ENCODE measurements around the gene SERPINB3. TPM values are rescaled to one million over a fixed set of nuclear protein-coding genes. Genes with fewer than 3 reads are reported as not detected.
"Not testable (repeated sequence)": the region's sequence is repeated elsewhere in the genome, so short reads cannot be mapped to it uniquely, and the experiment has no call there.

SERPINB3 gene
- total RNA-seq = not detected

GRCh38 chr18:63661750-63662149 is at the start of gene SERPINB3:
TSS of gene SERPINB3 (minus strand) at chr18:63661893. CDS start at chr18:63661216, 677 bp downstream.
- DNase-seq; ATAC-seq; H3K4me3 ChIP-seq; in situ Hi-C loops (cut with MboI; ENCODE audit: low sequenced_read_pairs in 4 of 4); H3K9me3 ChIP-seq; intact Hi-C loops (cut with DNase I; ENCODE audit: low total_unique reads); H3K27me3 ChIP-seq; H3K27ac ChIP-seq; H3K4me1 ChIP-seq; H3K36me3 ChIP-seq: not testable (repeated sequence)

DNA sequence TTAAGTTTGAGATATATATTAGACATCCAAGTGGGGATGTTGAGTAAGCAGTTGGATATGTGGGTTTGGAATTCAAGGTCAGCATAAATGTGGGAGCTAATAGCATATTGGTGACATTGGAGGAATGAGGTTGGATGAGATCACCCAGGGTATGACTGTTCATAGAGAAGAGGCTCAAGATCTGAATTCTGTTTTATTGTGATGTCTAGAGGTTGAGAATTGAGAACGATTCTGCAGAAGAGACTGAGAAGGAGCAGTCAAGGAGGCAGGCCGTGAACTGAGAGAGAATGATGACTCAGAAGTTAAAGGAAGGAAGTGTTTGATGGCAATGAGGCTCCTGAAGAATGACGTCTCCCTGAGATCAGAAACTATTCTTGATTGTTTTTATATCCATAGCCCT is 47.0 kb upstream of the SERPINB3 start:
- Histone ChIP-seq H3K27me3 (no peaks in the 10 kb centered on the region), H3K4me1 (no peaks in the 10 kb centered on the region), H3K27ac (no peak overlapping the region), H3K36me3 (no peaks in the 10 kb centered on the region), H3K9me3 (no peaks in the 10 kb centered on the region), H3K4me3 (no peak overlapping the region)
- intact Hi-C loops (cut with DNase I; ENCODE audit: low total_unique reads) (no loop called here), in situ Hi-C loops (cut with MboI; ENCODE audit: low sequenced_read_pairs in 4 of 4) (no loop called here)
- DNase-seq = no peak
- ATAC-seq = no peak
- TF ChIP-seq, protein P1, sequence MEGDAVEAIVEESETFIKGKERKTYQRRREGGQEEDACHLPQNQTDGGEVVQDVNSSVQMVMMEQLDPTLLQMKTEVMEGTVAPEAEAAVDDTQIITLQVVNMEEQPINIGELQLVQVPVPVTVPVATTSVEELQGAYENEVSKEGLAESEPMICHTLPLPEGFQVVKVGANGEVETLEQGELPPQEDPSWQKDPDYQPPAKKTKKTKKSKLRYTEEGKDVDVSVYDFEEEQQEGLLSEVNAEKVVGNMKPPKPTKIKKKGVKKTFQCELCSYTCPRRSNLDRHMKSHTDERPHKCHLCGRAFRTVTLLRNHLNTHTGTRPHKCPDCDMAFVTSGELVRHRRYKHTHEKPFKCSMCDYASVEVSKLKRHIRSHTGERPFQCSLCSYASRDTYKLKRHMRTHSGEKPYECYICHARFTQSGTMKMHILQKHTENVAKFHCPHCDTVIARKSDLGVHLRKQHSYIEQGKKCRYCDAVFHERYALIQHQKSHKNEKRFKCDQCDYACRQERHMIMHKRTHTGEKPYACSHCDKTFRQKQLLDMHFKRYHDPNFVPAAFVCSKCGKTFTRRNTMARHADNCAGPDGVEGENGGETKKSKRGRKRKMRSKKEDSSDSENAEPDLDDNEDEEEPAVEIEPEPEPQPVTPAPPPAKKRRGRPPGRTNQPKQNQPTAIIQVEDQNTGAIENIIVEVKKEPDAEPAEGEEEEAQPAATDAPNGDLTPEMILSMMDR (IDR thresholded peaks at IDR 0.05 in 4 of 5, conservative IDR thresholded peaks at IDR 0.05 in 1 of 5) = no peak
- TF ChIP-seq POLR2A (IDR thresholded peaks at IDR 0.05) = no peak

DNA sequence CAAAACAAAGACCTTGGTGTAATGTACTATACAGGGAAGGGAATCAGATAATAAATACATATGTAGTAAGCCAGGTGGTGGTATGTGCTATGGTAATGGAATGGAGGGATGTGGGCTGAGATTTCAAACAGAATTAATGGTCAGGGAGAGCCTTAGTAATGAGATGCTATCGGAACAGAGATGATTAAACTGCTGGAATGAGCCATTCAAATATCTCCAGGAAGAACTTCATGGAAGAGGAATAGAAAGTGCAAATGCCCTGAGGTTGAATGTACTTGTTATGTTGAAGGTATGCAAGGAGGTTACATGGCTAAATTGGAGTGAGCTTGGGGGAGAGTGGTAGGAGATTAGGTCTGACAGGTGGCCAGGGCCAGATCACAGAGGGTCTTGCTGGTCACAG is 46.1 kb upstream of the SERPINB3 start:
- no peaks in the 10 kb centered on the region for H3K9me3 ChIP-seq
- DNase-seq = no peak
- in situ Hi-C loops (cut with MboI; ENCODE audit: low sequenced_read_pairs in 4 of 4) = no loop called here
- no peak for ATAC-seq
- H3K4me1 ChIP-seq = no peaks in the 10 kb centered on the region
- H3K27me3 ChIP-seq = no peaks in the 10 kb centered on the region
- intact Hi-C loops (cut with DNase I; ENCODE audit: low total_unique reads) = no loop called here
- no peak overlapping the region for H3K4me3 ChIP-seq
- TF ChIP-seq POLR2A (IDR thresholded peaks at IDR 0.05) = no peak
- TF ChIP-seq, protein P1 (IDR thresholded peaks at IDR 0.05 in 4 of 5, conservative IDR thresholded peaks at IDR 0.05 in 1 of 5) = no peak
- H3K36me3 ChIP-seq = no peaks in the 10 kb centered on the region
- no peak overlapping the region for H3K27ac ChIP-seq

- Histone ChIP-seq H3K27me3 (no peaks in the 10 kb centered on the region), H3K9me3 (no peaks in the 10 kb centered on the region), H3K27ac (no peak overlapping the region), H3K4me3 (no peak overlapping the region), H3K4me1 (no peaks in the 10 kb centered on the region), H3K36me3 (no peaks in the 10 kb centered on the region)
- ATAC-seq (no peak), DNase-seq (no peak)
- TF ChIP-seq POLR2A (IDR thresholded peaks at IDR 0.05) = no peak
- TF ChIP-seq, protein P1 (IDR thresholded peaks at IDR 0.05 in 4 of 5, conservative IDR thresholded peaks at IDR 0.05 in 1 of 5) = no peak
- intact Hi-C loops (cut with DNase I; ENCODE audit: low total_unique reads) (no loop called here), in situ Hi-C loops (cut with MboI; ENCODE audit: low sequenced_read_pairs in 4 of 4) (no loop called here)
These were observed 43.7 kb upstream of the SERPINB3 start for GRCh38 chr18:63705401-63705800.

DNA sequence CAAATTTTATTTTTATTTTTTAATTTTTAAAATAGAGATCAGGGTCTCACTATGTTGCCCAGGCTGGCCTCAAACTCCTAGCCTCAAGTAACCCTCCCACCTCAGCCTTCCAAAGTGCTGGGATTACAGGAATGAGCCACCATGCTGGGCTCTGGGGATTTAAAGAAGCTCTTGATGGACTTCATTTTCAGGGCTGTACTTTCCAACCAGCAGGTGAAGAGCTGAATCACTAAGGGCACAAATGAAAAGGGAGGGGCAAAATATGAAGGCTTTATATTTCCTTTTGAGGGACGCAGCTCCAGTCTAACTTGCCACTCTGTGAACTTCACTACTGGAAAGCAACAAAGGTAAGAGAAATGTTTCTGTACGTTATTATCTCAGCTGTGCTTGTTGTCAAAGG is 41.0 kb upstream of the SERPINB3 start, which contains the start of gene SERPINB11:
TSS of gene SERPINB11 (plus strand) at position 301 of the 400 bp plus-strand sequence. CDS start 7,234 bp downstream, outside the sequence.
- Histone ChIP-seq H3K4me3 (no peak within 1 kb of the TSS), H3K27ac (no peak within 1 kb of the TSS), H3K36me3 (no peaks in the 10 kb centered on the region), H3K27me3 (no peaks in the 10 kb centered on the region), H3K9me3 (no peaks in the 10 kb centered on the region), H3K4me1 (no peaks in the 10 kb centered on the region)
- intact Hi-C loops (cut with DNase I; ENCODE audit: low total_unique reads) (no loop called here), in situ Hi-C loops (cut with MboI; ENCODE audit: low sequenced_read_pairs in 4 of 4) (no loop called here)
- ATAC-seq (no peak), DNase-seq (no peak)
- TF ChIP-seq POLR2A (IDR thresholded peaks at IDR 0.05) = no peak
- TF ChIP-seq, protein P1 (IDR thresholded peaks at IDR 0.05 in 4 of 5, conservative IDR thresholded peaks at IDR 0.05 in 1 of 5) = no peak
